ENCODE results near the gene SGSM1.
A peak's percentile ranks its signal among the peaks of the same experiment; 100 is the strongest.

SGSM1 gene

GRCh38 chr22:24969560-24970301 is 163.7 kb downstream of the SGSM1 start:
- no peaks in the 10 kb centered on the region for H3K27me3 ChIP-seq (ENCODE audit: insufficient read depth, poor library complexity, severe bottlenecking)
- H3K9me3 ChIP-seq (ENCODE audit: severe bottlenecking): no peaks in the 10 kb centered on the region
- DNase-seq (ENCODE audit: low spot score) (no peak), ATAC-seq (ENCODE audit: low read depth) (no peak)
- TF ChIP-seq CTCF (IDR thresholded peaks at IDR 0.05; ENCODE audit: poor library complexity, severe bottlenecking): no peak
- peaks cover 5% of the 10 kb centered on the region; the same call in 1 of the 2 replicates for H3K36me3 ChIP-seq (ENCODE audit: low read depth)
- H3K4me1 ChIP-seq (ENCODE audit: insufficient read depth, poor library complexity, severe bottlenecking): peaks cover 47% of the 10 kb centered on the region
- H3K27ac ChIP-seq (ENCODE audit: poor library complexity, severe bottlenecking): peak overlapping the region; percentile 94
- H3K4me3 ChIP-seq (ENCODE audit: severe bottlenecking): no peak overlapping the region

GRCh38 chr22:24972369-24972768 is 166.4 kb downstream of the SGSM1 start:
- TF ChIP-seq CTCF (IDR thresholded peaks at IDR 0.05; ENCODE audit: poor library complexity, severe bottlenecking): no peak
- H3K27ac ChIP-seq (ENCODE audit: poor library complexity, severe bottlenecking): peak overlapping the region; percentile 92
- no peak overlapping the region for H3K4me3 ChIP-seq (ENCODE audit: severe bottlenecking)
- 0 out of 2 replicates have a peak, but pooled peaks cover 5% of the 10 kb centered on the region for H3K36me3 ChIP-seq (ENCODE audit: low read depth)
- H3K4me1 ChIP-seq (ENCODE audit: insufficient read depth, poor library complexity, severe bottlenecking): peaks cover 57% of the 10 kb centered on the region
- no peak for DNase-seq (ENCODE audit: low spot score)
- ATAC-seq (ENCODE audit: low read depth): no peak
- no peaks in the 10 kb centered on the region for H3K27me3 ChIP-seq (ENCODE audit: insufficient read depth, poor library complexity, severe bottlenecking)
- H3K9me3 ChIP-seq (ENCODE audit: severe bottlenecking): no peaks in the 10 kb centered on the region

GRCh38 chr22:24973872-24974271 is 167.9 kb downstream of the SGSM1 start:
- no peaks in the 10 kb centered on the region for H3K9me3 ChIP-seq (ENCODE audit: severe bottlenecking)
- 0 out of 2 replicates have a peak, but pooled peaks cover 4% of the 10 kb centered on the region for H3K36me3 ChIP-seq (ENCODE audit: low read depth)
- H3K27ac ChIP-seq (ENCODE audit: poor library complexity, severe bottlenecking): peak overlapping the region; percentile 92
- no peaks in the 10 kb centered on the region for H3K27me3 ChIP-seq (ENCODE audit: insufficient read depth, poor library complexity, severe bottlenecking)
- ATAC-seq (ENCODE audit: low read depth) (no peak), DNase-seq (ENCODE audit: low spot score) (no peak)
- no peak overlapping the region for H3K4me3 ChIP-seq (ENCODE audit: severe bottlenecking)
- TF ChIP-seq CTCF (IDR thresholded peaks at IDR 0.05; ENCODE audit: poor library complexity, severe bottlenecking): no peak
- peaks cover 51% of the 10 kb centered on the region for H3K4me1 ChIP-seq (ENCODE audit: insufficient read depth, poor library complexity, severe bottlenecking)

- H3K4me1 ChIP-seq (ENCODE audit: insufficient read depth, poor library complexity, severe bottlenecking): peaks cover 43% of the 10 kb centered on the region
- H3K36me3 ChIP-seq (ENCODE audit: low read depth): 0 out of 2 replicates have a peak, but pooled peaks cover 4% of the 10 kb centered on the region
- DNase-seq (ENCODE audit: low spot score): no peak
- ATAC-seq (ENCODE audit: low read depth): peak; percentile 9; the same call in 1 of the 3 replicates
- no peaks in the 10 kb centered on the region for H3K27me3 ChIP-seq (ENCODE audit: insufficient read depth, poor library complexity, severe bottlenecking)
- peak overlapping the region; percentile 92 for H3K27ac ChIP-seq (ENCODE audit: poor library complexity, severe bottlenecking)
- no peaks in the 10 kb centered on the region for H3K9me3 ChIP-seq (ENCODE audit: severe bottlenecking)
- H3K4me3 ChIP-seq (ENCODE audit: severe bottlenecking): no peak overlapping the region
- no peak for TF ChIP-seq CTCF (IDR thresholded peaks at IDR 0.05; ENCODE audit: poor library complexity, severe bottlenecking)
Observed at GRCh38 chr22:24975125-24975640, 169.2 kb downstream of the SGSM1 start.
